HS-27A (cell line): Measurements from ENCODE around the gene AGFG2.
"Not testable (repeated sequence)": the region's sequence is repeated elsewhere in the genome, so short reads cannot be mapped to it uniquely, and the experiment has no call there.

Source experiments
- DNase-seq: peaks from one replicate; pipeline ENCODE4 v3.0.0-alpha.2; 2012; ENCODE audit warnings: low read depth, missing footprints

AGFG2 gene

DNA sequence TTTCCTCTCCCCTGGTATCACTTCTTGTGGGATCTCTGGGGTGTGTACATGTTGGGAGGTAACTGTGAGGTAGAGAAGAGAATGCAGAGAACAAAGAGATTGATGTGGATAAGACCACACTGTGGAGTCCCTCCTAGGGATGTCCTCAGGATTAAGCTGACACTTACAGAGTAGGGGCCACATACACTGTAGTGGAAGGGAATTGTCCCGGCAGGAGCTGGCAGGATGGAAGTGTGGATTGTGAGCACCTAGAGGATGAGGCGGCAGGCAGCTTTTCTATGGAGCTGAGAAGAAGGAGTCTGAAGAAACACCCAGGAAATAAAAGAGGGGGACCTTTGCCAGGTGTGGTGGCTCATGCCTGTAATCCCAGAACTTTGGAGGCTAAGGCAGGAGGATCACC, 13.5 kb downstream of the AGFG2 start:
- DNase-seq = no peak

DNA sequence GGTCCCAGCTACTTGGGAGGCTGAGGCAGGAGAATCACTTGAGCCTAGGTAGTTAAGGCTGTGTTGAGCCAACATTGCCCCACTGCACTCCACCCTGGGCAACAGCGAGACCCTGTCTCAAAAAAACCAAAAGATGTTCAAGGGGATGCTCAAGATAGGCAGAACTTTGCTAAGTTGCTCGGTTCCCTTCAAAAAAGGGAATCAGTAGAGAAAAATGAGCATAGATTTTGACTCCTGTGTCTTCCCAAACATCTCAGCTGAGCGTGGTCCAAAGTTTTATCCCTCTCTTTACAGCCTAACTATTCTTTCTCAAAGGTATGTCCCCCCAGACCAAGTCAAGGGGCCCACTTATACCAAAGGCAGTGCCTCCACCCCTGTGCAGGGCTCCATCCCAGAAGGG, 14.0 kb downstream of the AGFG2 start:
- DNase-seq = no peak

DNA sequence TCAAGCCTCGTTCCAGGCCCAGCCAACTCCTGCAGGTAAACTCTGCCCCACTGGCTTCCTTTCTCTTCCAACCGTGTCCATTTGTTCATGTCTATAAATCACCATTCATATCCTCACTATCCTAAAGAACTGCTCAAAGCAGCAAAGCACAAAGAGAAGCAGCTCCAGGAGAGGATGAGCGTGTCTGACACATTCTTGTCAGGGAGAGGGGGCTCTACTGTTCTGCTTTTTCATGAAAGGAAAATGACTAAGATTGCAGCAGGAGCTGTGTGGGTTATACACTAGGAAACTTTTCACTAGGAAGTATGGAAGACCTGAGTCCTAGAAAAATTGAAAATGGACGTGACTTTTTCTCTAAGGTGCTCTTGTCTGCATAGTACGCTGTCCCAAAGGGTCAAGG, 16.7 kb downstream of the AGFG2 start:
- no peak for DNase-seq

GRCh38 chr7:100556541-100556940, 17.5 kb downstream of the AGFG2 start:
- DNase-seq = no peak

DNA sequence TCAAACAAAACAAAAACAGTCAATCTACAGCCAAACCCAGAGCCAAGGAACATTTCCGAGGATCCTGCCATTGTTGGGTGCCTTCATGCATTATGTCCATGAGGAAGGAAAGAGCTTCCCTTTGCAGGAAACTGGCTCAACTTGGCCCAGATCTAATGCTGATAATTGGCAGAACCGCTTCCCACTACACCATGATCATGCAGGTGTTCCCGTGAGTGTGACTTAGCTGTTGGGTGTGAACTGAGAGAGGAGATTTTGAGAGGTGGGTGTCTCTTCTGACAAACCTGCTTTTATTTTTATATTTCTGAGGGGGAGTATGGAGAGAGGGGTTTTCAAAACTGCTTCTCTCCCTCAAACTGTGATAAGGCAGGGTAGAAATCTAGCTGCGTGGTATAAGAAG, 20.1 kb downstream of the AGFG2 start:
- no peak for DNase-seq

DNA sequence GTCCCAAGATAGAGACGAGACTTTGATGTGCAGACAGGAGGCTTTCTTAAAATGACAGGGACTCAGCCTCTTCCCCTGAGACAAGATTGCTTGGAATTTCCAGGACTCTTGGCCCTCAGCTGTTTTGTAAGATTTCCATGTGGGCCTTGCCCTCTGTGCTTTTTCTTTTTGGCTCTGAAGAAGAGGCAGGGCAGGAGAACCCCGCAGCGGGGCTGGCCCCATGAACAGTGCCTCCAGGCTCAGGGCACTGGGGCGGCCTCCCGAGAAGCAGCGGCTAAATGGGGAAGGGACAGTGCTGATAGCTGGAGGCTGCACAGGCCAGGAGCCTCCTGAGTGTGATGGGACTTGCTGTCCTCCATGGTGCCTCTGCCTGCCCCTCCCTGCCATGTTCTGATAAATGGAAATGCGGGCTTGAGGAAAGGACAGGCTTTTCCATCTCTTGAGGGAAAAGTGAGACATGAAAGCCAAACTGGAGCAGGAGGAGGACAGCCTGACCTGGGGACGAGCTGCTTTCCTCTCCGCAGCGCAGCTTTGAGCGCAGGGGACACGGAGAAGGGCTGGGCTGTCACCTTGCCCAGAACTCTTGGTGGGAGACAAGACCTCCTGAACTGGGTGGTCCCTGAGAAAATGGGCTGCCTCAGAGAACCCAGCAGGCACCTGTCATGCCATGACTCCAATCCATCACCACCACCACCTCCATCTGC, 22.6 kb downstream of the AGFG2 start:
- no peak for DNase-seq

GRCh38 chr7:100562195-100563099, 23.4 kb downstream of the AGFG2 start:
- no peak for DNase-seq

- DNase-seq = no peak
Measured at GRCh38 chr7:100563100-100563564, 24.1 kb downstream of the AGFG2 start.

DNA sequence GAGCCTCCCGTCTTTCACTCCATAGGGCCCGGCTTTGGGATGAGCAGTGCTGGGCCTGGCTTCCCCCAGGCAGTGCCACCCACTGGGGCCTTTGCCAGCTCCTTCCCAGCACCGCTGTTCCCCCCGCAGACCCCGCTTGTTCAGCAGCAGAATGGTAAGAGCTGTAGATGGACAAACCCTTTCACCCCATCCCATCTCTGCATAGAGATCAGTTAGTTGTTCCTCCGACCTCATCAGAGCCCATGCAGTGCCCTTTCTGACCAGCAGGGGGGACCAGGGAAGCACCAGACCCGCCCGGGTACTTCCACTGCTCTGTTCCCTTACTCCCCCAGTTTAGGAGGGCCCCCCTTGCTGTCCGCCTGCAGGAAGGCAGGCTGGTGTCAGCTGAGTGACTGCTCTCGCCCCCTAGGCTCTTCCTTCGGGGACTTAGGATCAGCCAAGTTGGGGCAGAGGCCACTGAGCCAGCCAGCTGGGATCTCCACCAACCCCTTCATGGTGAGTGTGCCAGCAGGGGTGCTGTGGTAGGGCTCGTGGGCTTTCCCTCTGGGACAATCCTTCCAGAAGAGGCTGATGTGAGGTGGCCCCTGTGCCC, 24.9 kb downstream of the AGFG2 start:
- DNase-seq = no peak

GRCh38 chr7:100564405-100564804, 25.4 kb downstream of the AGFG2 start:
- not testable (repeated sequence) for DNase-seq

DNA sequence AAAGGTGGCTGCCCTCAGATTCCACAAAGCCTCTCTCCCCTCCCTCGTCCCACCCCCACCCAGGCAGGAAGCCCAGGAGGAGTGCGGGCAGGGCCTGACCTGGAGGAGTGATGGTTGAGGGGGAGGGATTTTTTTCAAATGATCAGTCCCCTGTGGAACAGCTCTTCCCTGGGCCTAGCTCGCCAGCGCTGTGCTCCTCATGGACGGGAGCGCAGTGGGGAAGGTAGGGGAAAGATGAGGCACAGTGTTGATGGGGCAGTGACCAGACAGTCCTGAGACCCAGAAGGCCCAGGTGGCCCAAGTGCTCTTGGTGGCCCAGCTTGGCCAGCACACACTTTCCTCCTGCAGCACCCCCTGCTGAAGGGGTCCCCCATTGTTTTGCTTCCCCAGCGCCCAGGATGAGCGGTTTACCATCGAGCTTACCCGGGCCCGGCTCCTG, 26.1 kb downstream of the AGFG2 start:
- no peak for DNase-seq

GRCh38 chr7:100566018-100566531, 27.1 kb downstream of the AGFG2 start:
- no peak for DNase-seq

DNA sequence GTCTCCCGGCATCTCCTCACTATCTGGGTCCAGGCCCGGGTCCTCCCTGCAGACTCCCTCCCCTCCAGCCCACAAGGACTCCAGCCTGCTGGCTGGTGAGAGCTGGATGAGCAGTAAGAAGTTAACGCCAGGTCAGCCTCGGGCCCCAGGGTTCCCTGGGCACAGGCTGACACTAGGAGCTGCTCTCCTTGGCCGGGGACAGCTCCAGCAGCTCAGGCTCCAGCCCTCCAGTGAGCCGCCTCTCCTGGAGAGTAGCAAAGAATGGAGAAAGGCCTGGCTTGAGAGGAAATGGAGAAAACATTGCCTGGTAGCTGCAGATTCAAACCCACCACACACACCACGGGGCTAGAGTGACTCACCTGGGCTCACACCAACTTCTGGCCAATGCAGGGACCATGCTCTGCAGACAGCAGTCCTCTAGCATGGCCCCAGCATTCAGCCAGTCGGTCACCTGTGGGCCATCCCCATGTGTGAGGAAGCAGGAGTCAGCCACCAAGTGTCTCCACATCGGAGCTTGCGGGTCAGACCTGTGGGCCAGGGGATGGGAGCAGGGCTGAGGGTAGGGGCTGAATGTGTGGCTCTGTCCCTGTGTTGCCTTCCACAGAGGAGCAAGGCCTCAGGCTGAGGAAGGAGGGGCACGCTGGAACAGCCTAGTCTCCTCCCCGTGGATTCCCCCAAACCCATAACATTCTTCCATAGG, 28.2 kb downstream of the AGFG2 start:
- DNase-seq = no peak

DNA sequence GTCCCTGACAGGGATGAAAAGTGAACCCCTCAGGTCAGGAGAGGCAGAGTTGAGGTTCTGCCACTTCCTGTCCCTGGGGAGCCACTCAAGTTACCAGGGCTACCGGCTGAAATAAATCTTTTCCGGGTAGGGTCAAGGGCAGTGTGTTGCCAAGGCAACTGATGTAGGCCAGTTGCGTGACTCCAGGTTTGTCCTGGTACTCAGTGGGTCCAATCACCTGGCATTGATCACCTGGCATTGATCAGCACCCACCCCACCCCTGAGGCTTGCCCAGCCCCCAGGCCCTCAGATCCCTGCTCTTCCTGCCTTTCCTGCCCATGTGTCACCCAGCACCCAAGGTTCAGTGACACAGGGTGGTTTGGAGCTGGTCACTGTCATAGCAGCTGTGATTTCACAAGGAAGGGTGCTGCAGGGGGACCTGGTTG, 28.8 kb downstream of the AGFG2 start:
- DNase-seq = no peak

DNA sequence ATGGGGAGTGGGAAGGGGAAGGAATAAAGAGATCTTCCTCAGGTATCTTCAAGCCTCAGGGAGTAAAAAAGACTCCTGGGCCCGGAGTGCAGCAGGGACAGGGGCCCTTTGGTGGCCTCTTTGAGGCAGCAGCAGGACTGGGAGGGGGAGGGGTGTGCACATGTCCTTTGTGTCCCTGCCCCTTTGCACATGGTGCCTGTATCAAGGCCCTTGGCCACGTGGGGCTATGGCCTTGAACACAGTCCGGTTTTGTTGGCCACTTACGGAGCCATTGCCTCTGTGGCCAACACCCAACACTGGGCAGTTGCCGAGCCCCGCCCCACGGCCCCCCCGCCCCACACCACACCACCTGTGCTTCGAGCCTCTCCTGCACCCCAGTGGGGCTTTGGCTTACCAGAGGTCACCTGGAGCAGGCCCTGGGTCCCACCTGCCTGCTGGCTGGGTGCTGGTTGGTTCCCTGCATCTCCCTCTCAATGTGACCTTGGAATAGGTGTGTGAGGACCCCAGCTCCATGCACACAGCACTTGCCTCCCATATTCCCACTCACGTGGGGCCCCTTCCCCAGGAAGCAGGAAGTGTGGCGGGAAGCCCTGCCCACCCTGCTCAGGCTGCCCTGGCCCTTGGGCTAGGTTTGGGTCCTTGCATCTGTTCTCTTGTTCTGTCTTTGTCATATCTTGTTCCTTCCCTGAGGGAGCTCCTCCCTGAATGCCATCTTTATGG, 29.3 kb downstream of the AGFG2 start:
- no peak for DNase-seq

DNA sequence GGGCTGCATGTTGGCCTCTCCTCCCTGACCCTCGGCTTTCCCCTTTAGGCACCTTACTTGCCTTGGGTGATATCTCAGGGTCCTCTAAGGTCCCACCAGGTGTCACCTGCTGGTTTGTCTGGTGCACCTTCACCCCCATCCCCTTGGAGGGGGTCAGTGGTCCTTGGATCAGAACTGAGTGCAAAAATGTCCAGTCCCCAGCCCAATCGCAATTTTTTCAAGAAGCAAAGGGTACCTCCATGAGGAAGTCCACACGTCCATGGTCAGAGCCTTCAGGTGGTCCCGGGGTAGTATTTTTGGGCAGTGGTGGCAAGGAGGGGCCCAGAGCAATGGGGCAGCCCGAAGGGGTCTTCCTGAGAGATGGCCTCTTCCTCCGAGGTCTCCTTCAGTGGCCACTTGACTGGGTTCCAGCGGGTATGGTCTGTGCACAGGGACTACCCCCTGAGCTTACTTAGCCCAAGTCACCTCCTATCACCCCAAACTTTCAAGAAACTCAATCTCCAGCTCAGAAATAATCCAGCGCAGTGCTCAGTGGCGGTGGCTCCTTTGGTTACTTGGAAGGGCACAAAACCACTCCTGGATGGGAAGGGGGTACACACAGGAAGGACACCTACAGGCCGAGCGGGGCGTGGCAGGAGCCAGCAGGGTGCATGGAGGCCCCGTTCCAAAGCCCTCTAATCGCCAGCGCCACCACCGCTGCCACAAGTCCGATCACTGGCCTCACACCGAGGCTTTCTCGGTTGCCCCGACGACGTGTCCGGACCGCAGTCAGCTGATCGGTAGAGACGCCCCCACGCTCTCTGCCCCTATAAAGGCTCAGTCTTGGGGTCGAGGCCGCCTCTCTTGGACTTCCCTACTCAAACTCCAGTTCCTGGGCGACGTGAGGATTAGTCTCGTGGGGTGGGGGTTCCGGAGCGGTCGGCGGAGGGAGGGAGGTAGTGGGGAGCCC, 30.2 kb downstream of the AGFG2 start:
- no peak for DNase-seq

DNA sequence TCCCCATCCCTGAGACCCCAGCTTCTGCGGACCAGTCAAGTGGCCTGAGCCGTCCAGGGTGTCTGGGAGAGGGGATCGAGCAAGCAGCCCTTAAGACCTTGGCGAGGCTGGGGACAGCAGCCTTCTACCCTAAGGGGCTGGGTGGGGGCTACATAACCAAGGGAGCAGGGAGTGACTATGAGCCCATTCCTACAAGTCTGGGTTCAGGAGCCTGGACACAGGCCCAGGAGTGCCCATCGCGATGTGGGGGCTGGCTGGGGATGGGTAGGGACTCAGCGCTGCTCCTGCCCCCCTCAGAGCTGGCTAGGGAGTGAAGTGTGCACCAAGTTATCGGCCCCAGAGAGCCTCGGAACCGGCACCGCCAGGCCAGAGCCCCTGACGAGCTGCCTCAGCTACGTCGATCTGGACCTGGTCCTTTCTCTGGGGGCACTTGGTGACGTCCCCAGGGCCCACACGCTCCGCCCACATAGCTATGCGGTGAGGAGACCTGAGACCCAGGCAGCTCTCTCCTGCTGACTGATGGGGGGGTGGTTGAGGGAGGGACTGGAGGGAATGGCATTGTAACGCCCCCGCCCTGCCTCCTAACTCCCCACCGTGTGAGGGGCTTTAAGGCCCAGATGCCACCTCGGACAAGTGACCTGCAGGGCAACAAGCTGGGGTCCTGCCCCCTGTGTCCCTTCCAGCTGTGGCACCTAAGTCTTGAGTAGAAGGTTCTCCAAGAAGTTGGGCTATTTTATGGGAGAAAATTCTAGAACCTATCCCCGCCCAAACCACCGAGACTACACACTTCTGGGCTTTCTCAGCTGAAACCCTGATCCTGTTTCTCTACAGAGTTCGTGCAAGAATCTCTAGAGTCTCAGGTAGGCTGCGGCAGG, 32.2 kb downstream of the AGFG2 start:
- no peak for DNase-seq

GRCh38 chr7:100571829-100572116, 32.8 kb downstream of the AGFG2 start:
- DNase-seq = no peak

DNA sequence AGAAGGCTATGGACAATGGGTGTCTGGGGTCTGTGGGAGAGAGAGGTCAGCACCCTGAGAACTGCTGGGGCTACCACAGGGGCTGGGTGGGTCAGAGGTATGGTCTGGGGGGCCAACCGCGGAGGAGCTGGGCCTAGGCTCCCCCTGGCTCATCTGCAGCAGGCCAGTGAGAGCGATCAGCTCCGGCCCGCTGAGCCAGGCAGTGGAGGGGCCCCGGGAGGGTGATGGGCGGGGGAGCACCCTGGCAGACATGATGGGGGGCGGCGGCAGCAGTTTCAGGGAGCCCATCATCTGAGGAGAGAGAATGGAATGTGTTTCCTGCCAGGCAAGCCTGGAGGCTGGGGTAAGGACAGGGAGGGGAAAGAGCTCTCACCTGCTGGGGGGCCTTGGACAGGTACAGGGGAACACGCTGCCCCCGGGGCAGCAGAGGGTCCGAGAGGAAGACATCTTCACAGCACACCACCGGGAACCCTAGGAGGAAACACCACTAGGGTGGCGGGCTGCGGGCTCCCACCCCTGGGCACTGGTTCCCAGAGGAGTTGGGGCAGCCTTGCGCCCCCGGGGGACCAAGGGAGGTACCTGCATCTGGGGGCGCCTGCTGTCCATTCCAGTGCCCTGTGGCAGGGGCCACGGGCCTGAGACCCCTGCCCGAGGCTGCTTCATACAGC, 33.4 kb downstream of the AGFG2 start:
- DNase-seq = no peak
